Measurements from ENCODE around the gene MTG2.

GRCh38 chr20:62182469-62183425 lies at the start of gene MTG2:
- TF ChIP-seq CTCF (IDR thresholded peaks at IDR 0.05), result no peak
- no peak for TF ChIP-seq POLR2A (IDR thresholded peaks at IDR 0.05)

All from lower leg skin (tissue), 3 donors.